NCI-H2196 (cell line): Measurements from ENCODE around the gene GRHL3.
A peak's percentile ranks its signal among the peaks of the same experiment; 100 is the strongest.

Experiments
- DNase-seq: peaks from one replicate; lab custom pipeline; 2025; ENCODE audit not compliant: unreplicated experiment; lab: John Stamatoyannopoulos, UW

The GRHL3 gene

DNA sequence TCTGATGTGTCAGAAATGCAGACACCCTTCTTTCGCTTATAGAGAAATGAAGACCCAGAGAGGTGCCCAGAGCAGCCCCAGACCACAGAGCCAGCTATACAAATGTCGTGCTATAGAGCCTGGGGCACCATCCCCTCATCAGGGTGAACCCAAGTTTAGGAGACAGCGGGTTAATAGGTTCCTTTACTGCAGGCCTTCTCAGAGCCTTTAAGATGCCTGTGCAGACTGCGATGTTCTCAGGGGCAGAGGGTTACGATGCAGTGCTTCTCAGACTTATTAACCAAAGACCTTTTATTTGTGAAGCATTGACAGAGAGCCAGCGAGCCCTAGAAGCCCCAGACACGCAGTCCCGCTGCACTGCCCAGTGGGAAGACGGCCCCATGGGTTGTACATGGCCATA is 47.5 kb downstream of the GRHL3 start:
- DNase-seq: no peak

DNA sequence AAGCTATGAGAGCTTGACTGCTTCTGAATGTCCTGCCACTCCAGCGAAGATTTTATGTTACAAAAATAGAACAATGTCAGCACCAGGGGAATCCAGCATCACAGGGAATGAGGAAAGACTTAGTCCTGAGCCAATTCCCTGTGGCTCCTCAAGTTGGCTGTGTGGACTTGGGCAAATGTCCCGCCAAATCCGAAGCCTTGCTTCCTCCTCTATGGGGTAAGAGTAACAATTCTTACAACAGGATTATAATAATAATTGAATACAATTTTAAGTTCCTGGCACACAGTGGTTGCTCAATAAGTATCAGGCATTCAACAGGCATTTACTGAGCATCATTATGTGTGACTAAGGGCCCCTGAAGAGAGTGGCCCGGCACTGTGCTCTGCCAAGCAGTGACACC is 50.0 kb downstream of the GRHL3 start:
- DNase-seq: no peak

DNA sequence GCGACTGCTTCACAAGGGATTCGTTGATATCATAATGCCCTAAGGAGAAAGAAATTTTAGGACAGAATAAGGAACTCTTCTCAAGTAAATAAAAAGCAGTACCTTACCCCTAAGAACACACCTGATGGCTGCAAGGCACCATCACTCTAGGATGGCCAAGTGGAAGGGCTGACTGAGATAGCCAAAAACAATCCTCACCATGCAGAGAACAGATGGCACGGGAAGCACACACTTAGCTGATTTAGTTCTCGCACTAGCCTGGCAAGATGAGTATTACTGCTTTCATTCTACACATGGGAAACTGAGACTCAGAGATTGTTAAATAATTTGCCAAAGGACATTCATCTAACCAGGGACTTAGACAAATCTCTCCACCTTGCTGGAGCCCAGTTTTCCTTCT is 50.6 kb downstream of the GRHL3 start:
- DNase-seq: no peak

DNA sequence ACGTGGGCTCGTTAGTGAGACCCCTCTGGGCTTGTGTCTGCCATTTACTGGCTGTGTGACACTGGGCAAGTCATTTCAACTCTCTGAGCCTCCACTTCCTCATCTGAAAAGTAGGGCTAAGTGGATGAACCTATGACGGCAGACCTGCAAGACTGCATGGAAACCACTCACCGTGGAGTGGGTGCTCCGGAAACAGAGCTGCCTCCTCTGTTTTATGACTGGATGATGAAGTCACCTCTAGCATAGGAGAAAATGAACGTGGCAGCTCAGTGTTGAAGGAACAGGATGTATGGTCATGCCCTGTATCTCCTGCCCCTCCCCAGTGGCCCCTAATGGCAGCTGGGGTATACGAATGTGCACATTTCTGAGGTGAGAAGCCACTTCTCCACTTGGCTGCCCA is 53.9 kb downstream of the GRHL3 start:
- DNase-seq: no peak

DNA sequence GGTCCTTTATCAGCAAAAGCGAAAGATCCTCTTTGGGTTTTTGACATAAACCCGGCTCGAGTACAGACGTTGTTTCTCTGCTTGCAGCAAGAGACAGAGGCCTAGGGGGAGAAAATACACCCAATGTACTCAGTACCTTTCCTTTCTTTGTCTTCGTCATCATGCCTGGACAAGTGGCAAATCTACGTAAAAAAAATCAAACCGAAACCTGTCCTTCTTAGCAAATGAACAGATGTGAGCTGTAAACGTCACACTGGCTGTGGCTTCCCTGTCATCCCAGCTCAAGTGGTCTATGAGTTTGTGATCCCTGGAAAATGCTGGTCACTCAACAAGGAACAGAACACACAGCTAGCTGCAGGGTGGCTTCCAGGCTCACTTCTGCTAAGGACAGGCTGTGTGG is 54.6 kb downstream of the GRHL3 start:
- no peak for DNase-seq

DNA sequence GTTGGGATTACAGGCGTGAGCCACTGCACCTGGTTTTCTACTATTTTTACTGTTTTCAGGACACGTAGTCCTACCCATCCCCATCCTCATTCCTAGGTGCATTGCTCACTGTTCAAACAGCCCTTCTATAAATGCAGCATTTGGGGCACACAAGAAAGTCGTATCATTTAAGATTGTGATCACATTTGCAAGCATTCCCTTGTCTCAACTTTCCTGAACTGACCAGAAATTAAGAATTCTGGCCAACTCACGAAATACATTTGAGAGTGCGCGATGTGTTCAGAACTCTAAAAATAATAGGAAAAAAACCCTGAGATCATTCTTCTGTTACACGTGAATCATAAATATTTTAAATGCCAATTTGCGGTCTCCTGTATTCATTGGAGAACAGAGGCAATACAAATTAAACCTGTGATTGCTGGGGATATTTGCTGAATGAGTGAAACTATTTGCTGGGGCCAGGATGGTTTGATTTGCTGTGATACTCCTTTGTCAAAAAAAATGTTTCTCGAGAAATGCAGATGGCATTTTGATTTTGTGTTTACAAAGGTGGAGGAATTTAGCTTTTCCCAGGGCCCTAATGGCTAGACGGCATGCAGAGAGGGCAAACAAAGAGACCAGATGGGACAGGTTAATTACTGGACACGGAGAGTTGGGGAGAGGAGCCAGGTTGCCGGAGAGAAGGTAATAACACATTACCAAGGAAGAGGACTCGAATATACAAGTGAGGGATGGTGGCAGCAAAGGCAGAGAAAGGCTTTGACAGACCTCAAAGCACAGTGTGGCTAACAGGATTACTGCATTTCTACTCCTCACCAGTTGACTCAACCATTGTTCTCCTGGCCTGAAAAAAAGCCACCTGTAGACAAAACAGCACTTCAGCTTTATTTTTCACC is 56.0 kb downstream of the GRHL3 start:
- no peak for DNase-seq

DNA sequence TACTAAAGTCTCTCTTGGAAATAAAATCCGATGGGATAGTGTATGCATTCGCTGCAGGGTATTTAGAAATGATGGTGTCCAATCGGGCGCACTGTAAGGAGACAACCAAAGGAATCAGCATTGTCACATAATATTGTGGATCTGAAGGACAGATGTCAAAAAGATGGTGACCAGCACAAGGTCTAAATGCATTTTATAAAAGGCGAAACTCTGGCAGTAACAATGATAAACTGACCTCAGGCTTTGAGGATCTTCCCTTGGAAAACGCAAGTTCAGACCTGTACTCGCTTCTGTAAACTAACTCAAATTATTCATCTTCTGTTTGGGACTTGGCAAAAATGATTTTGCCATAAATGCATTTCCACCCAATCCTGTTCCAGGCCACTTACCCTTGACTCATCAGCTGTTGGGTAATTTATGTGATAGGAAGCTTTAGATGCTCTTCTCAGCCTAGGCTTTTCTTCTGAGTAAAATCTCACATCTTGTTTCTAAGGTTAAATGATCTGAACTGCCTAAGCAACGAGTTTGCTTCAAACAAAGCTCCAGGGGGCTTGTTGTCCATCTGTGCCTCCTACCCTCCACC is 60.7 kb downstream of the GRHL3 start:
- DNase-seq: no peak

DNA sequence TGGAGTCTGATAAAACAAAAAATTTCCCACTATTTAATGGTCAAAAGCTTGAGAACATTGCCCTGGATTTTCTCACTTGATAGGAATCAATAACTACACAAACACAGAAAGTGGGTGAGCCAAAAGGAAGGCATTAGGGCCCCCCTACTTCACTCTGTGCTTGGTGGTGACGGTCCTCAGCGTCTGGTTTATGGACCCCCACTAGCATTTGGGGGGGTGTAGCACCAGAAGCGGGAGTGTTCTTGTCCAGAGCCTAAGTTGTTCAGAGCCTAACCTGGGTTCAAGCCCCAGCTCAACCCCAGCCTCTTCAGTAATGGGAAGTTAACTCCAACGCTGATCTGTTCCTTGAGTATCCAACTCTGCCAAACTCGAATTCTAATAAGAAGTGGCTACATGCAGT is 61.4 kb downstream of the GRHL3 start:
- no peak for DNase-seq

DNA sequence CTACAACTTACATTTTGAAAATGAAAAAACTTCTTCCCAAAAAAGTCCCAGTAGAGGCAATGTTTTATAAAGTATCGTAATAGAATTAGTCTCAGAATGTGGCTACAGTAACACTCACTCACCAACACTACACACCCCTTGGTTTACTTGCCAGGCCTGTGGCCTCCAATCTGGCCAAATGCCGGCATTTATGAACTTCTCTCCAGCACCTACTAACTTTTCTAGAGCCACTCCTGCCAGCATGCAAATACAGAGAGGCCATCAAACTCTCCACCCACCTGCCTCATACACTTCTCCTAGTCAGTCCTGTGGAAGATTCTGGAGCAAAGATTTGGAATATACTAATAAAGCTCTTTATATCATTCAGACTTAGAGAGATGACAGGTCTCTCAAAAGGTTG is 62.1 kb downstream of the GRHL3 start:
- no peak for DNase-seq

DNA sequence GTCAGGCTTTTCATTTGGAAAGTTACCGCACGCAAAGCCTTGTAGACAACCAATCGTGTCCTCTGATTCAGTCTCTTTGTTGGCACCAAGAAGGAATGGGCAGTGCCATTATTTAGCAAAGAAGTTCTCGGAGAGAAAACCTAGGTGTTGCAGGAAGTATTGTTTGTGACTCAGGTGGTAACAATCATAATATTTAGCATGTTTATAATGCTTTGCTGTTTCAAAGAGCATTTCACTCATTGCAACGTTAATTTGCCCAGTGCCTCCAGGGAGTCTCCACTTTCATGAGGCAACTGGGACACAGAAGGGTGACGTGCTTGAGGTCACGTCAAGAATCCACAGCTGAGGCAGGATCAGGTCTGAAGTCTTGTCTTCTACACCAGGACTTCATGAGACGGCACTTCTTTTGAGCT is 63.0 kb downstream of the GRHL3 start:
- DNase-seq: no peak

DNA sequence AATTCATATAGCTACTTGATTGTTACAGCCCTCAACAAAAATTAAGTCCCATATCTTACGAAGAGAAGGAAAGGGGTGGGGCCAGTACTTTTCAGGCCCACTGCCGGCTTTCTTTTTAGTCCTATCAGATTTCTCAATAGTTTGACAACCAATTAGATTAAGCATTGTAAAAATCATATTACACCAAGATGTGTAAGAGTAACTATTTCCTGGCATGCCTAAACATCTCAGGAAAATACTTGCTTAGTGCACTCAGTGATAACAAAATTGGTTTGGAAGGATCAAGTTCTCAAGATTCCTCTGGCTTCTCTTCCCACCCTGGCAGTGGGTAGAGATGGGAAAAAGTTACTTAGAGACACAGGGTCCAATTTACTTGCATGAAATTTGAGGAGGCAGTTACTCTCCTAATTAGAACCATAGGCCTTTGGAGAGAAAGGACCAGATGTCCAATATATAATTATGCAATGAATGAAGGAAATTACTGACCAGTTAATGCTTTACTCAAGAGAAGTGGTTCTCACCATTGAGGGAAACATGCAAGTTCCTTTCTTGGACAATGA is 64.3 kb downstream of the GRHL3 start:
- no peak for DNase-seq

DNA sequence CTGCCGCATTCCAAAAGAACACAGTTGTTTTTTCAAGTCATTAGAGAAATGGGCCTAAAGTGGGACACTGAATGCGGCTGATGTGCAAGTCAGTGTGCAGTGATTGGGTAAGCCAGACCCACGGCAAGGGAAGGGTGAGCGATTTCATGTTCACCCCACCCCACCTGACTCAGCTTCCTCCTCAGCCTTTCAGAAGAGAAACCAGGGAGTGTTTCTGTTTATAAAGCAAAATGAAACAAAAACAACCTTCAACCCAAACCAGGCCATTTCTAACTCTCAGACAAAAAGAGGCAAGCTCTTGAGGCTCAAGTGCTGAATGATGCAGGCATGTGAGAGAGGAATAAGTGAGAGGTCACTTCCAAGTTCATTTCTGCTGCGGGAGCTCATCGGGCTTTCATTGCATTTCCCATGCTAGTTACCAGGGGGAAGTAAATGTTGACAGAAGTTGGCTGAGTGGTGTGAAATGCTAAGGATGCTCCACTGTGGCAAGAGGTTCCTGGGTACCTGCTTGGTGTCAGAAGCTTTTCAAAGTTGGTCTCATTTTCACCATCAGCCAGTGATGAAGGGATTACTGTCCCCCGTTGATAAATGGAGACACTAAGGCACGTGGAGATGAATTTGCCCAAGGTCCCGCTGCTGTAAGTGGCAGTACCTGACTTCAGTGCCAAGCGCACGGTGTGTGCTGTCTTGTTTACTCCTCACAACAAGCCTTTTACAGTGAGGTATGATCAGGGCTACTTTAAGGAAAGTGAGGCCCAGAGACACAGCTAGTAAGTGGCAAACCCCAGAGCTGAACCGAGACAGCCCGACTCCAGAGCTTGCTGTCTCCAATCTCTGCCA is 65.3 kb downstream of the GRHL3 start:
- no peak for DNase-seq

DNA sequence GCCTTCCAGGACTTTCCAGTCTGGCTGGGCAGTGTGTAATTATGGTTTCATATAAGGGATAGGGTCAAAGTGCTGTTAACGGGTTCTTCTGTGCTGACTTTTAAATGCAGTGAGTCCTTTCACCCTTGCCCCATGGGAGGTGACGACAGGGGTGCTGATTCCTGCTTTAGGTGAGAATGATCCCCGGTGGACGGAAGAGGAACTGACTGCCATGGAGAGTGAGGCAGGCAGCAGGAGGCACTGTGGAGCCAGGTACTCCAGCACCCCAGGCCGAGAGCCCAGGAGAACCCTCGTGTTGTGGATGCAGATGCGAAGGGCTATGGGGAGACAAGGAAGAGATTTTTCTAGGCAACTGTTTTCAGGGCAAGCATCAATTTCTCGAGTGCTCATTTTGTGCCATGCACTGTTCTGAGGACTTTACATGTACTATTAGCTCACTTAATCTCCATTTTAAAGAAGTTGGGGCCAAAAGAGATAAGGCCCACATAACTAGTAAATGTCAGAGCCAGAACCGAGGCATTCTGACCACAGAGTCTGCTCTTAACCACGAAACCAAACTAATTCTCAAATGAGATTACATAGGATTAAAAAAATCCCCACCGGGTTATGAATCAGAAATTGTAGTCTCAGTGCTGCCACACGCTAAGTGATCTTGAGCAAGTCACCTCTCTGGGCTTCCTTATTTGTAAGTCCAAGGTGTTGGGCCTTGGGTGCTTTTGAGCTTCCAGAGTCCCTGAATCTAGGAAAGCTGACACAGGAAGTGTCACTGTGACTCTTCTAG is 66.2 kb downstream of the GRHL3 start:
- no peak for DNase-seq

DNA sequence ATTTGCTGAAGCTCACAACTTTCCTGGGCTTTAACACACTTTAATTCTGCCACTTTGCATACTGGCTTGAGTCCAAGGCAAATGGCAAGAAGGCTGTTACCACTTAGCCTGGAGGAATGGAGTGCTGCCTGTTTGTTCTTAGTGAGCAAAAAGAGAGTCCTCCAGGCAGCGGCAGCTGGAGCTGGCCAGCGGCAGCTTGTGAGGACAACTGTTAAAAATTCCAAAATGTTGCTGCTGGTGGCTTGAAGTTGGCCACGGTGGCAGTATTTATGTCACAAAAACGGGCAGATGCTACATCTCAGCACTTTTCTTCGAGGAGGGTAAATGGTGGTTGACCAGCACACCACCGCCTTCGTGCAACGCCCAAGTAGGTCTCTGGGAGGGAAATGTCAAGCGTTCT is 67.1 kb downstream of the GRHL3 start:
- DNase-seq: no peak

DNA sequence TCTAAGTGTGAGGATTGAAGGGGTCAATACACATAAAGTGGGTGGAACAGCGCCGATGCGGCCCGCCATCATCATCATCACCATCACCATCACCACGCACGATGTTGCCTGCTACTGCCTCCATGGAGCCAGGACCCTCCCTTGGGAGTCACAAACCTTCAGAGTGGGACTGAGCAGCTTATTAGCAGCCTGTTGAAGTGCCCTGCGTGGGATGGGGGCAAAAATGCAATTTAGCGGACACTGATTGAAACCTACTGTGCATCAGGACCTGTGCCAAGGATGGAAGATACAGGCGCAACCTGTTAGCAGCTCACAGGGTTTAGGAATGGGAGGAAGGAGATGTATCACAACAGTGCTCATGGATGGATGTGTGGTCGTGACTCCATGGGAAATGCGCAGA is 67.8 kb downstream of the GRHL3 start:
- no peak for DNase-seq

DNA sequence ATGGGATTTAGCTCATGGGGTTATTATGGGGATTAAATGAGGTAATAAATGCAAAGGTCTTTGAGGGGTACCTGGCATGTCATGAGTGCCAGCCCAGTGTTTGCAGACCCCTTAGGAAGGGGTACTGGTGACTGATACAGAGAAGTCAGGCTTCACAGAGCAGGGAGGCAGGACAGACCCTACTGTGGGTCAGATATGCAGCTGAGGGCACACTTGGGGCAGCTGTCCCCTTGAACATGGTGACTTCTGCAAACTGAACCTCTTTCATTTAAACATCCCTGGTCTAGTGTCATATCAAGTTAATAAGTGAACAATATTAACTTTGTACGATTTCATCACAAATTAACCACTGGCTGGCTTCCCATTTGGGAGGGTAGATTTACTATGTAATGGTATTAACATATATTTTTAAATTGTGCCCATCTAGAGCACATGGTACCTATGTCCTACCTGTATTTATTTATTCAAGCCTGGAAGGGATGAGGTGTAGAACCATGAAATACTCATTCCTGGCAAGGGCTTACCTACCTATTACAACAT is 68.5 kb downstream of the GRHL3 start:
- DNase-seq: no peak

DNA sequence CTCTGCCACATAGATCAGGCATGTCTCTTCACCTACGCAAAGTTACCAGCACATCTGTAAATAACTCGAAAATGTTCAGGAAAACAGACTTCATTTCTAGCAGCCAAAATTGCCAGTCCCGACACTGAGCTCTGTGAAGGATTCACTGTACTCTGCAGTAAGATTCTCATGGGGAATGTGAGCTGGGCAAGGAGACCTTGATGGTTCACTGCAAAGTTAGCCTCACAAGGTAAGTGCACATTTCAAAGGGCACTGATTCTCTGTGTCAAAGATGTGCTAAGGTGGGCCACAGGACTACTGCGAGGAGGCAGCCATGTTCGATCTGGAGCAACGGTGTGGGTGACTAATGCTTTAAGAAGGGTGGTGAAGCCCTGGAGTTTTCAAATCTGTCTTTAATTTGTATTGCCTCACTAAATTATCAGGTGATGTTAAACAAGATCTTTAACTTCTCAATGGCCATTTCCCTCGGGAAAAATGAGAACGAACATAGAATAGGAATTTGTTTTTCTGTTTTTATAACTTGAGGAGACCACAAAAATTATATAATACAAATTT is 69.3 kb downstream of the GRHL3 start:
- no peak for DNase-seq

DNA sequence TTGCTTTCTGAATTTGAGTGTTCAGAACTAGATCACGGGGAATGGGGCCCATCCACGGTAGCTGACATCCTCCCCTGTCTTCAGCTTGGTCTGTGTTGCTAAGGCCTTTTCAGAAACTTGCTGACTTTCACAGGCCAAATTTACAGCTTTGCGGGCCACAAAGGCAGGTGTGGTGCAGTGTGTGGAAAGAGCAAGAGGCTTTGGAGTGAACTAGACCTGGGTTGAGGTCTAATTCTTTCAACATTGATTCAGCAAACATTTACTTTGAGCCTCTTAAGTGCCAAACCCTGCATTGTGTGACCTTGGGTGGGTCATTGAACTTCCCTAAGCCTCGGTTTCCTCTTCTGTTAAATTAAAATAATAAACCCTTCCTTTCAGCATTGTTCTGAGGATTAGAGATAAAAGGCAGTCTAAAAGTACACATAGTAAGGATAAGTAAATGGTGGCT is 70.1 kb downstream of the GRHL3 start:
- DNase-seq: no peak

DNA sequence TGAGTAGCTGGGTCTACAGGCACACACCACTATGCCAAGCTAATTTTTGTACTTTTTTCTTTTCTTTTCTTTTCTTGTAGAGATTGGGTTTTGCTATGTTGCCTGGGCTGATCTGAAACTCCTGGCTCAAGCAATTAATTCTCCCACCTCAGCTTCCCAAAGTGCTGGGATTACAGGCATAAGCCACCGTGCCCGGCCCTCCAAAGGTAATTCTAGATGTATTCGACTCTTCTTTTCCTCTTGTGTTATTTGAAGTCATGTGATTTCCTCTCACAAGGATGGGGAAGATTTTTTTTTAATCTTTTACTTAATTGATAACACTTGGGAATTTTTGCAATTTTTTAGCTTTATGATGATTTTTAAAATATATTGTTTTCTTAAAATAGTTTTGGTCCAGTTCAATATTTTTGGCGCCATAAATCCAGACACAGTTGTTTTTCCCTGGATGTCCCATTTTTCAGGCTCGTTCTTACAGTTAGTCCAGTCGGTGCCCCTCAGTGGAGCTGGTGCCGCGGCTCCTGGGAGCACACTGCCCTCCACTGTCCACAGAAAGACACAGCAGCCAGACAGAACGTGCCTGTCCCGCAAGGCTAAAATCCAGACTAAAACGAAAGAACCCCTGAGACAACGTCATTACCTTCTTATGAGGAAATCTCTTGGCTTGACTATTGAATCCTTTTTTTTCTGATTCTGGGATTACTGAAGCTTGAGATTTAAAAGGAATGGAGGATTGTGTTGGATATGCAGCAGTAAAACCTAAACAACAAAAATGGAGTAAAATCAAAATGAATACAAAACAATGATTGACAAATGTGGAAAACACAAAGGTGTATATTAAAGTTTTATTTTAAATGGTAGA is 72.0 kb downstream of the GRHL3 start:
- DNase-seq: peak; percentile 76
